SK-N-MC (cell line): ENCODE data around the gene SLC9A1.

Experiments used
- EZH2 ChIP-seq: fragments of 200-600 bp; sonication (generic); IDR thresholded peaks from one replicate; pipeline ENCODE4 v1.6.1; 2017; ENCODE audit warnings: antibody characterized with exemption
- FOXP2 ChIP-seq: optimal IDR thresholded peaks from 2 replicates; pipeline ENCODE3; 2011; ENCODE audit warnings: mild to moderate bottlenecking, moderate library complexity; ENCODE audit not compliant: insufficient read depth; ENCODE audit errors: extremely low read length, control extremely low read depth
- POLR2AphosphoS5 ChIP-seq: IDR thresholded peaks from 2 replicates; pipeline ENCODE4 v1.6.1; 2012; ENCODE audit warnings: mild to moderate bottlenecking, low read depth, low read length, borderline replicate concordance

GRCh38 chr1:27143401-27143800, 11.5 kb downstream of the SLC9A1 start:
- TF ChIP-seq FOXP2 = no peak
- no peak for TF ChIP-seq POLR2AphosphoS5
- no peak for TF ChIP-seq EZH2
